ENCODE data around the gene PACSIN3.

Gene PACSIN3

DNA sequence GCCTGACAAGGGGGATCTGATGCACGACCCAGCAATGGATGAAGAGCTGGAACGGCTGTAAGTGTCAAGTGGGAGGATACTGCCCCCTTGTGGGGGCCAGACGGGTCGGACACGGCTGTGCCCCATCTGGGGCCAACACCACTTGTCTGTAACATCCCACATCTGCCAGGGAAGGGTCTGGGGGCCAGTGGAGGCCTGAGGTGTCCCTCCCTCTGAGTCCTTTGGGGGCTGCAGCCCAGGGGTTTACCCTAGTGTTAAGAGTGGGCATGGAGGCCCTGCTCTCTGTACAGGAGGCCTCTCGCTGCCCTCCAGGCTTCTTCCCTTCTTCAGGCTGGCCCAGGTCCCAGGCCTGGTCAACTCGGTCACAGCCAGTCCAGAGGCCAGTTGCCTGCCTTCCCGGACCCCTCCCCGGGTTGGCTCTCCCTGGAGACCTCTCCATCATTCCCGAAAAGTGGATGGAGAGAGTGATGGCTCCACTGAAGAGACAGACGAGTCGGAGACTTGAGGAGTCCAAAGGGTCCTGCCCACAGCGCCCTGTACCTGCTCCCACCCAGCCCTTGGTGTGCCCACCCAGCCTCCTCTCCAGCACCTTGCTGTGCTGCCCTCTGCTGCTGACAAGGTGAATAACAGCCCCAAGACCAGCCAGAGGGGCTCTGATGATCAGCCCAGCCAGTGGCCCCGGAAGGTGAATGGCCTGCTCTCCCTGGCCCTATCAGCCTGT lies 24.9 kb downstream of the PACSIN3 start:
- H3K9ac ChIP-seq (ENCODE audit: low read length) = no peak overlapping the region
- no peak overlapping the region for H3K27ac ChIP-seq (ENCODE audit: low read depth, low read length)
- peaks cover 33% of the 10 kb centered on the region for H3K36me3 ChIP-seq (ENCODE audit: control insufficient read depth, insufficient read depth, low read length)

DNA sequence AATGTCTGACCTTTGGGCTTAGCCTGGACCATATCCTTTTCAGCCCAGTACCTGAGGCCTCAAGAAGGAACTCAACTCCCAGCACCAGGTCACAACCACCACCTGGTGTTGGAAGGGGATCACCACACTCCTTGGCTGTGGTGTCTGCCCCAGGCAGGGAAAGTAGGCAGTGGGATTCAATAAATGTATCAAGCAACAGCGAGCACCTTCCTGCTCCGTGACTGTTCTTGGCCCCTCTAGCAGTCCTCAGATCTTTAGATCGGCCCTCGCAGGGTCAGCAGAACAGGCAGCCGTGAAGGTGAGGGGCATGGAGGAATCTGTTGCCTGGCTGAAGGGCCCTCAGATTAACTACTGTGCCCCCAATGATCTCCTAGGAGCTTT lies 25.5 kb downstream of the PACSIN3 start:
- Histone ChIP-seq H3K9me3 (ENCODE audit: control insufficient read depth, insufficient read depth, low read depth, low read length) (no peaks in the 10 kb centered on the region), H3K36me3 (ENCODE audit: control insufficient read depth, insufficient read depth, low read length) (peaks cover 28% of the 10 kb centered on the region), H3K4me3 (ENCODE audit: low read depth, low read length) (no peak overlapping the region), H3K4me1 (ENCODE audit: control insufficient read depth, insufficient read depth, low read length) (no peaks in the 10 kb centered on the region), H3K27me3 (ENCODE audit: control insufficient read depth, insufficient read depth, low read length) (no peaks in the 10 kb centered on the region), H3K9ac (ENCODE audit: low read length) (no peak overlapping the region), H3K27ac (ENCODE audit: low read depth, low read length) (no peak overlapping the region)

More for the DNA sequence above, 24.9 kb downstream of the PACSIN3 start:
- Histone ChIP-seq H3K4me1 (ENCODE audit: control insufficient read depth, insufficient read depth, low read length) (no peaks in the 10 kb centered on the region), H3K4me3 (ENCODE audit: low read depth, low read length) (no peak overlapping the region), H3K27me3 (ENCODE audit: control insufficient read depth, insufficient read depth, low read length) (no peaks in the 10 kb centered on the region), H3K9me3 (ENCODE audit: control insufficient read depth, insufficient read depth, low read depth, low read length) (no peaks in the 10 kb centered on the region)

DNA sequence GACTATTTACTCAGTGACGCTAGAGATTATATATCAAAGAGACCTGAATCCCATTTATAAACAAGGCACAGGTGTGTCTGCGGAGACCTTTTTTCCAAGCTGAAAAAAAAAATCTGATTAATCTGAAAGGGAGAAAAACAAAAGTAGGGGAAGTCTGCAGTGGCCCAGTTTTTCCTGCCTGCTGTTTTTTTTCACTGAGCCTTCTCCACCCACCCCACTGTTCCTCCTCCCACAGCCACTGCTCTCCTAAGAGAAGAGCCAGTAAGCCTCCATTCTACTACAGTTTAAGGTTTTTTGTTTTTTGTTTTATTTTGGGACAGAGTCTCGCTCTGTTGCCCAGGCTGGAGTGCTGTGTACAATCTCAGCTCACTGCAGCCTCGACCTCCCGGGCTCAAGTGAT lies 28.0 kb downstream of the PACSIN3 start:
- Histone ChIP-seq H3K36me3 (ENCODE audit: control insufficient read depth, insufficient read depth, low read length) (peaks cover 6% of the 10 kb centered on the region), H3K27ac (ENCODE audit: low read depth, low read length) (no peak overlapping the region), H3K4me3 (ENCODE audit: low read depth, low read length) (no peak overlapping the region), H3K9me3 (ENCODE audit: control insufficient read depth, insufficient read depth, low read depth, low read length) (no peaks in the 10 kb centered on the region), H3K27me3 (ENCODE audit: control insufficient read depth, insufficient read depth, low read length) (no peaks in the 10 kb centered on the region), H3K9ac (ENCODE audit: low read length) (no peak overlapping the region), H3K4me1 (ENCODE audit: control insufficient read depth, insufficient read depth, low read length) (peaks cover 2% of the 10 kb centered on the region; the same call in 1 of the 2 replicates)

DNA sequence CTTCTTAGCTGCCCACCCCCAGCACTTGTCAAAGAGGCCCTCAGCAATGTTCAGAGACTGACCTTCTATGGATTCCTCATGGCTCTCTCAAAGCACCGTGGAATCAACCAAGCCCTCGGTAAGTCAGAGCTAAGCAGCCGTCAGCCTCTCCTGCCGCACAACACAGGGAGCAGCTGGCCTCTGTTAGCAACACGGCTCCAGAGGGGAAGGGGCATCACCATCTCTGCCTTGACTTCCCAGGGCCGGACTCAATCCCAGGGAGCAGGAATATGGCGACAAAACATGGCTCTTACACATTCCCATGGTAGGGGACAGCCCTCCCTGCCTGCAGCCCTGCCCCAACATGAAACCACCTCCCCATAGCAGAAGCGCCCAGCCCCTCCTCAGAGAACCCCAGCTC lies 28.4 kb downstream of the PACSIN3 start:
- Histone ChIP-seq H3K9me3 (ENCODE audit: control insufficient read depth, insufficient read depth, low read depth, low read length) (no peaks in the 10 kb centered on the region), H3K27me3 (ENCODE audit: control insufficient read depth, insufficient read depth, low read length) (no peaks in the 10 kb centered on the region), H3K4me1 (ENCODE audit: control insufficient read depth, insufficient read depth, low read length) (peaks cover 5% of the 10 kb centered on the region; the same call in 1 of the 2 replicates), H3K27ac (ENCODE audit: low read depth, low read length) (no peak overlapping the region), H3K36me3 (ENCODE audit: control insufficient read depth, insufficient read depth, low read length) (peaks cover 6% of the 10 kb centered on the region), H3K9ac (ENCODE audit: low read length) (no peak overlapping the region), H3K4me3 (ENCODE audit: low read depth, low read length) (no peak overlapping the region)

DNA sequence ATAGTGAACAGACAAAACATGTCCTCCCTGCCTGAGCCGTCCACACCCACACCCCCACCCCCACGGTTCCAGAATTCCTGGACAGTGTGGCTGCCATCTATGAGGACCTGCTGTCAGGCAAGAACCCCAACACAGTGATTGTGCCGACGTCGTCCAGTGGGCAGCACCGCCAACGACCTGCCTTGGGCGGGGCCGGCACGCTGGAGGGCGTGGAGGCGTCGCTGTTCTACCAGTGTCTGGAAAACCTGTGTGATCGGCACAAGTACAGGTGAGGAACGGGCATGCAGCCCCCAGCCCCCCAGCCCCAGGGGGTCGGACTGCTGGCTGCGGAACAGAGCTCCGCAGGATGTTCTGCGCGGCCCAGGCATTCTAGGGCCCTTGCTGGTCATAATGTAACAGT lies 29.3 kb downstream of the PACSIN3 start:
- Histone ChIP-seq H3K4me3 (ENCODE audit: low read depth, low read length) (no peak overlapping the region), H3K9ac (ENCODE audit: low read length) (no peak overlapping the region), H3K36me3 (ENCODE audit: control insufficient read depth, insufficient read depth, low read length) (peaks cover 4% of the 10 kb centered on the region), H3K4me1 (ENCODE audit: control insufficient read depth, insufficient read depth, low read length) (peaks cover 11% of the 10 kb centered on the region; the same call in 1 of the 2 replicates), H3K9me3 (ENCODE audit: control insufficient read depth, insufficient read depth, low read depth, low read length) (no peaks in the 10 kb centered on the region), H3K27me3 (ENCODE audit: control insufficient read depth, insufficient read depth, low read length) (no peaks in the 10 kb centered on the region), H3K27ac (ENCODE audit: low read depth, low read length) (no peak overlapping the region)

DNA sequence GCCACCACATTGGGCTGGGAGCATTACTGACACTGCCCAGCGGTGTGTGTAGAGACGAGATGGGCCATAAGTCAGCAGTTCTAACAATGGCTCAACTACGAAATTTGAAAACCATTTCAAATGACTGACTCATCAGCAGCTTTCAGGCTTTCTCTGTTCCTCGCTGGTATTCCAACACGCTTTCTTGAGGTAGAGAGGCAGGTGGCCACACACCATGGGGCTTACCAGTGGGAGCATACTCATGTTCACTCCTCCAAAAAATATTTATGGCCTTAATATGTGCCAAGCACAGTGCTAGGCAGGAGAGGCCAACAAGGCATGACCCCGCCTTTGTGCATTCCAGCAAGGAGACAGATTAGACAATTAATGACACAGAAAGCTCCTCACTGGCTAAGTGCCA lies 29.9 kb downstream of the PACSIN3 start:
- peaks cover 11% of the 10 kb centered on the region; the same call in 1 of the 2 replicates for H3K4me1 ChIP-seq (ENCODE audit: control insufficient read depth, insufficient read depth, low read length)
- no peaks in the 10 kb centered on the region for H3K27me3 ChIP-seq (ENCODE audit: control insufficient read depth, insufficient read depth, low read length)
- peaks cover 4% of the 10 kb centered on the region for H3K36me3 ChIP-seq (ENCODE audit: control insufficient read depth, insufficient read depth, low read length)
- no peak overlapping the region for H3K27ac ChIP-seq (ENCODE audit: low read depth, low read length)
- no peak overlapping the region for H3K9ac ChIP-seq (ENCODE audit: low read length)
- no peak overlapping the region for H3K4me3 ChIP-seq (ENCODE audit: low read depth, low read length)
- H3K9me3 ChIP-seq (ENCODE audit: control insufficient read depth, insufficient read depth, low read depth, low read length) = no peaks in the 10 kb centered on the region

DNA sequence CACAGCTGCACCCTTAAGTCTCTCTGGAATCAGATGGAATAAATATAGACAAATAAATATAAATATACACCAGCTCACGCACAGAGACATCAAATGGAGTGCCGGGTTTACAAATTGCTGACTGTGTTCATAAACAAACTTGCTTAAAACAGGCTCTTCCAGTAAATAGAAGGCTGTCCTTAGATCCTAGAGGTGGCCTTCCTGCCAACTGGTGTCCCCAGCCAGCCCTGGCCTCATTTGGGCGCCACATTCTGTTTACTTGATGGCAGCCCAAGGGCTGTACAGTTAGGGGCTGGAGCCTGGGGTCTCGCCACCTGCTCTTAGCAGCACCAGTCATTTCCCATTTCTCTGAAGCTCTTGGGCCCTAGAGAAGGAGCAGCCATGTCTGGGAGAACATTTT lies 30.4 kb downstream of the PACSIN3 start:
- Histone ChIP-seq H3K4me3 (ENCODE audit: low read depth, low read length) (no peak overlapping the region), H3K9ac (ENCODE audit: low read length) (no peak overlapping the region), H3K9me3 (ENCODE audit: control insufficient read depth, insufficient read depth, low read depth, low read length) (no peaks in the 10 kb centered on the region), H3K27me3 (ENCODE audit: control insufficient read depth, insufficient read depth, low read length) (no peaks in the 10 kb centered on the region), H3K36me3 (ENCODE audit: control insufficient read depth, insufficient read depth, low read length) (peaks cover 4% of the 10 kb centered on the region), H3K27ac (ENCODE audit: low read depth, low read length) (no peak overlapping the region), H3K4me1 (ENCODE audit: control insufficient read depth, insufficient read depth, low read length) (peaks cover 11% of the 10 kb centered on the region; the same call in 1 of the 2 replicates)

DNA sequence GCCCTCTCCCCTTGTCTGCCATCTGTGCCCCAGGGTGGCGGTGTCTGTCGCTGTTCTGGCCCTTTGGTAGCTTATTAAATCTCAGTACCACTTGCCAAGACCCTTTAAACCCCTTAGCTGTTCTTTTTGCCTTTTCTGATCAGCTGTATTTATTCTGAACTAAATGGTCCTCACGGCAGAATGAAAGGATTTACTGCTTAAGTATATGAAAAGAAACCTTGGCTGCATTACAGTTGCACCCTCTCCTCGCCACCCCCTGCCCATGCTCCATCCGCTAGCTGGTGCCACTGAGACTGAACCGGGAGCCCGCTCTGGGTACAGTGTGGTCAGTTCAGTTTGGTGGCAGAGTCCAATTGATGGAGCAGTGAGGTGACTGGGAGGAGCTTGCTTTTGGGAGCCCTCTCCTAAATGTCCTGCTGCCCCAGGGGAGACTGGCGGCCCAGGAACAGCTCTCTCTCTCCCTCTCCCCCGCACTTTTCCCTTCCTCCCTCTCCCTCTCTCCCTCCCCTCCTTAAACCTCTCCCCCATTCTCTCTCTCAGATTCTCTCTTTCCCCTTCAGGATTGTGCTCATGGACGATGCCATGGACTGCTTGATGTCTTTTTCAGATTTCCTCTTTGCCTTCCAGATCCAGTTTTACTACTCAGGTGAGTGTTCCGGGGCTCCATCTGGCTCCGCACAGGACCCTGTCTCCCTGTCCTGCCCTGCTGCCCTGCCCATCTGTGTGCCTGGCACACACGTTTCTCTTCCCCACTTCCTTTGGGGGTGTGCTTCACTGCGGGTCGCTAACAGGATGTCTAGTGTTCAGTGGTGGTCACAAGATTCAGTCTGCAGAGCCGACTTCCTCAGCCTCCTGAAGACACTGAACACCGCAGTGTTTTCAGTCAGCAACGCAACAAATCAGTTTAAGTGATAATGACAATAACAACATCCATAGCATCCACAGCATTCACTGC lies 31.3 kb downstream of the PACSIN3 start:
- Histone ChIP-seq H3K27me3 (ENCODE audit: control insufficient read depth, insufficient read depth, low read length) (no peaks in the 10 kb centered on the region), H3K4me3 (ENCODE audit: low read depth, low read length) (no peak overlapping the region), H3K27ac (ENCODE audit: low read depth, low read length) (no peak overlapping the region), H3K36me3 (ENCODE audit: control insufficient read depth, insufficient read depth, low read length) (peaks cover 4% of the 10 kb centered on the region), H3K9ac (ENCODE audit: low read length) (no peak overlapping the region), H3K9me3 (ENCODE audit: control insufficient read depth, insufficient read depth, low read depth, low read length) (no peaks in the 10 kb centered on the region), H3K4me1 (ENCODE audit: control insufficient read depth, insufficient read depth, low read length) (peaks cover 11% of the 10 kb centered on the region; the same call in 1 of the 2 replicates)

DNA sequence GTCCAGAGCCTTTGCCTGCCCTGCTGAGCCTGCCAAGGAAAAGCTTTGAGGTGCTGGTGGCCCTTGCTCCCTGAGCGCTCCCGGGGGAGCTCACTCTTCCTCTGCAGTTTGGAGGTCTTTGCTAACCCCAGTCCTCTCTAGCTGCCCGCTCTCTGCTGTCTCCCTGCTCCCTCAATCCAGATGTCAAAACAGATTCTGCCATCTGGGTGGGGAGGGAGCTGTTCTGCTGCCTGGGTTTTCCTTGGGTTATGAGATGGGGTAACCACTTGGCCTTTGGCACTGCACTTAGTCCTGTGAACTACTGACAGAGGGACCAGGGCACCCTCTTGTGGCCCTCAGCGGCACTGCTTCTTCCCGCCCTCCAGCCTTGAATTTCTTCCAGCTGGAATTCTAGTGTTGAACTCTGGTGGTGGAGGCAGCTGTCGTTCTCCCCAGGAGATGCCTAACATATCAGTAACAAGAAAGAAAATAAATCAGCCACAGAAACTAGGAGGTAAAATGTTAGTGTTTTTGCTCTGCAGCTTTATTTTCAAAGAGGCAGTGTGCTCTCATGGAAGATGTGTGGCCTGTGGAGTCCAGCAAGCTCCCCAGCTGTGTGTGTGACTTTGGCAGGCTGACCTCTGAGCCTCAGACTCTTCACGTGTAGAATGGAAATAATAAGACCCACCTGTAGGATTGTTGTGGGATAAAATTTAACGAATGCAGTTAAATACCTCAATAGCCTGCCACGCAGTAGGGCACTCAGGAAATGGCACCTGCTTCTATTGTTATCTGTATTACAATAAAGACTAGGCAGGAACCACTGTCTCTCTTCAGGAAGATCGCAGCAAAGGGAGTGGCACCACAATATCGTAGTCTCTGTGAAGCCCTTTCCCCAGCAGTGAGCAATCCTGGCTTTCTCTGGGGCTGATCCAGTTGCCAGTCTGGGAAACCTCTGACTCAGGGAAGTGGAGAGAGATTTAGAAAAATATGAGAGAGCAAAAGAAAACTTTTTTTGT lies 33.0 kb downstream of the PACSIN3 start:
- Histone ChIP-seq H3K4me1 (ENCODE audit: control insufficient read depth, insufficient read depth, low read length) (peaks cover 11% of the 10 kb centered on the region; the same call in 1 of the 2 replicates), H3K4me3 (ENCODE audit: low read depth, low read length) (no peak overlapping the region), H3K9ac (ENCODE audit: low read length) (no peak overlapping the region), H3K27ac (ENCODE audit: low read depth, low read length) (no peak overlapping the region), H3K27me3 (ENCODE audit: control insufficient read depth, insufficient read depth, low read length) (no peaks in the 10 kb centered on the region), H3K36me3 (ENCODE audit: control insufficient read depth, insufficient read depth, low read length) (peaks cover 5% of the 10 kb centered on the region), H3K9me3 (ENCODE audit: control insufficient read depth, insufficient read depth, low read depth, low read length) (no peaks in the 10 kb centered on the region)

DNA sequence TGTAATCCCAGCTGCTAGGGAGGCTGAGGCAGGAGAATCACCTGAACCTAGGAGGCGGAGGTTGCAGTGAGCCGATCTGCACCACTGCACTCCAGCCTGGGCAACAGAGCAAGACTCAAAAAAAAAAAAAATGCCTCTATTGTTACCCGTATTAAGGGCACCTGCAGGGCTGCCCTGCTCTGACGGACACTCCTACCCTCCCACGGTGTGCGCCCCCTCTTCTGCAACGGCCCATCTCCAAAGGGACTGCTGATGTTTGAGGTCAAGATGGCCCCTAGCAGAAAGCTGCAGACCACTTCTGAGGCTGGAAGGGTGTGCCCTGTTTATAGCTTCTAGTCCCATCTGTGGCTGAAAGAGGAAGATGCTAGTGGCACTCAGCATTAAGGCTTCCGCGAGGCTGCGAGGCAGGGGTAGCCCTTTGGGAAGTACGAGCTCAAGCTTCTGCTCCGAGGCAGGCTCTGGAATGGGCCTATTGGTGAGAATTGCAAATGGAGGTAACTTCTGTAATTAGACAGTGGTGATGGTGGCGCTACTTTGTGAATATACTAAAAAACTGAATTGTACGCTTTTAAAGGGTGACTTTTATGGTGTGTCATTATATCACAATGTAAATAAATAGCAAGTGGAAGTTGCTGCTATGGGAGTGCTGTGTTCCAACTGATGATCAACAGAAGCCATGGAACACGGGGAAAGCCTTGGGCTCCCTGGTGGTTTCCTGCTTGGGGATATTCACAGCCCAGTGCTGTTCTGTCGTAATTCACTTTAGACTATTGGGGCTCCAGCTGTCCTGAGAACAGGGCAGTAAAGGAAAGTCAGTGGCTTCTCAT lies 33.9 kb downstream of the PACSIN3 start:
- H3K4me3 ChIP-seq (ENCODE audit: low read depth, low read length) = no peak overlapping the region
- peaks cover 11% of the 10 kb centered on the region; the same call in 1 of the 2 replicates for H3K4me1 ChIP-seq (ENCODE audit: control insufficient read depth, insufficient read depth, low read length)
- H3K9ac ChIP-seq (ENCODE audit: low read length) = no peak overlapping the region
- H3K27ac ChIP-seq (ENCODE audit: low read depth, low read length) = no peak overlapping the region
- no peaks in the 10 kb centered on the region for H3K27me3 ChIP-seq (ENCODE audit: control insufficient read depth, insufficient read depth, low read length)
- H3K36me3 ChIP-seq (ENCODE audit: control insufficient read depth, insufficient read depth, low read length) = peaks cover 3% of the 10 kb centered on the region; the same call in 1 of the 2 replicates
- no peaks in the 10 kb centered on the region for H3K9me3 ChIP-seq (ENCODE audit: control insufficient read depth, insufficient read depth, low read depth, low read length)
